H7 (cell line): ENCODE results near the gene TCF7L2. TPM values are rescaled to one million over a fixed set of nuclear protein-coding genes. Genes with fewer than 3 reads are reported as not detected.

Experiments
- DNase-seq: peaks from one replicate; pipeline ENCODE4 v3.0.0; 2012
- H3K27me3 ChIP-seq: 2 replicates; pipeline ENCODE4 v1.6.0; 2011; ENCODE audit warnings: mild to moderate bottlenecking, low read length; ENCODE audit not compliant: control insufficient read depth, insufficient read depth
- H3K36me3 ChIP-seq: replicated peaks from 2 replicates; pipeline ENCODE4 v1.5.1; 2011; ENCODE audit warnings: low read length; ENCODE audit not compliant: control insufficient read depth, insufficient read depth
- H3K4me3 ChIP-seq: 2 replicates; pipeline ENCODE4 v1.5.1; 2011; ENCODE audit warnings: low read depth, mild to moderate bottlenecking, control low read depth, low read length, moderate library complexity; ENCODE audit not compliant: insufficient read depth
- total RNA-seq: library from RNA; depleted of rRNA; stranded (reverse); fragments of >200 nt; shearing (Covaris generic); gene quantifications from 2 replicates; pipeline ENCODE4 v1.2.3, GENCODE V29; 2014

Gene TCF7L2
- total RNA-seq, 1 experiment from 2014 or later = 10.1 TPM

DNA sequence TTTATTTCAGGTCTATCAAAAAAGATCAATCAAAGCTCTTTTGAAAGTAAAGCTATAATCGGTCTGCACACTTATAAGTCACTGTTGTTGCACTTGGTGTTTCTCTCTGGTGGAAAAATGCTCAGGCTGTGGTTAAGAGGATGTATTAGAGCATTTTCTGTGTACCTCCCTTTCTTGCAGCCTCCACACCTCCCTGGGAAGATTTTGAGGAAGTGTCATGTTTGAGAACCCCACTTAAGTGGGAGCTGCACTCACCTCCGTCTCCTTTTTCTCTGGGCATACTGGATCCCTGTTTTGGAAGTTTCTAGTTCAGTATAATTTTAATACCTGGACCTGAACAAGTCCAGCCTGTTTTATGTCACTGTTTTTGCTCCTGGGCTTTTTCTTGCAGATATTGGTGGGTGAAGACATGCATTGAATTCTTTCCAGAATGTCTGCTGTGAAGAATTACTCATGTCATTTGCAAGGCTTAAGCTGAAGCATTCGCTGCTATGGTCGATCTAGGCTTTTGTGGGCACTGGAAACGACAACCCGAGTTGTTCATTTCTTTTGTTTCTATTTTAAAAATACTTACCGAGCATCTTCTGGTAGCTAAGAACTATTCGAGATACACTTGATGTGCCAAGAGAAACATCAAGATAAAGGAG is 36.6 kb downstream of the TCF7L2 start:
- H3K4me3 ChIP-seq = no peak overlapping the region
- H3K36me3 ChIP-seq = peaks cover 9% of the 10 kb centered on the region
- H3K27me3 ChIP-seq = no peaks in the 10 kb centered on the region
- no peak for DNase-seq

GRCh38 chr10:112988839-112989406 is 38.9 kb downstream of the TCF7L2 start:
- H3K36me3 ChIP-seq = peaks cover 7% of the 10 kb centered on the region
- H3K27me3 ChIP-seq = no peaks in the 10 kb centered on the region
- no peak for DNase-seq

GRCh38 chr10:112989826-112990225 is 39.8 kb downstream of the TCF7L2 start:
- H3K27me3 ChIP-seq = no peaks in the 10 kb centered on the region
- DNase-seq = no peak
- H3K36me3 ChIP-seq = peaks cover 7% of the 10 kb centered on the region
- H3K4me3 ChIP-seq = no peak overlapping the region

More at GRCh38 chr10:112988839-112989406, 38.9 kb downstream of the TCF7L2 start:
- H3K4me3 ChIP-seq = no peak overlapping the region

DNA sequence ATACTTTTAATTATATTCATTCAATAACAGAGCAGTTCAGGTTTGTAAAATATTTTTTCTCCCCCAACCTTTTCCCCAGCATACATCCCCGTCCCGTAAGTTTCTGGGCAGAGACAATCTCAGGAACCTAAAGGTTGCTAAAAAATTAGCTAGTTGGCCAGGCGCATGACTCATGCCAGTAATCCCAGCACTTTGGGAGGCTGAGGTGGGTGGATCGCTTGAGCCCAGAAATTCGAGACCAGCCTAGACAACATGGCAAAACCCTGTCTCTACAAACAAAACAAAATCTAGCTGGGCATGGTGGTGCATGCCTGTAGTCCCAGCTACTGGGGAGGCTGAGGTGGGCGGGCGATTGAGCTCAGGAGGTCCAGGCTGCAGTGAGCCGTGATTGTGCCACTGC is 40.2 kb downstream of the TCF7L2 start:
- Histone ChIP-seq H3K27me3 (no peaks in the 10 kb centered on the region), H3K36me3 (peaks cover 7% of the 10 kb centered on the region), H3K4me3 (no peak overlapping the region)
- no peak for DNase-seq

DNA sequence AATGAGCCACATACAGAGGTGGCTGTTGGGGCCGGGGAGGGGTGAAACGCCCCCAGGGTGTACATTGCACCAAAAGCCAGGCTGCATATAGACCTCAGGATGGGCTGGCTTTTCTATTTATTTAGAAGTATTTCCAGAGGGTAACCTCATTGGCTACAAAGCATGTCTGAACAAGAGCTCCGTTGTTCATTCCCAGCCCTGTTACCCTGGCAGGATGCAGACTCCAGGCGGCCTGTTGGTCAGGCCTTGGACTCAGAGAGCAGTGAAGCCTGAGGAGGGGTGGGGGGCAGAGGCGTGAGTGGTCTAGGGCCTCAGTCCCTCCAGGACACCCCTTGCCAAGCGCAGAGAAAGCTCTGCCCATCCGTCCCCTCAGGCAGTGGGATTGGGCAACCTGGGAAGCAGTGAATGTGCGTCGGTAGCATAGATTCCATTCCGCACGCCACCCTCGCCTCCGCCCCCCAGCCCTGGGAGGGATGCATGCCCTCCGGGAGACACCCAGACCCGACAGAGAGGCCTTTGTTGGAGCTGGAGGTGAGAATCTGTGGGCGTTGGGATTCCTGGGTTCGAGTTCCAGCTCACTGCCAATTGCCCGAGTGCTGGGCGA is 41.9 kb downstream of the TCF7L2 start:
- Histone ChIP-seq H3K27me3 (no peaks in the 10 kb centered on the region), H3K36me3 (peaks cover 8% of the 10 kb centered on the region), H3K4me3 (no peak overlapping the region)
- no peak for DNase-seq

DNA sequence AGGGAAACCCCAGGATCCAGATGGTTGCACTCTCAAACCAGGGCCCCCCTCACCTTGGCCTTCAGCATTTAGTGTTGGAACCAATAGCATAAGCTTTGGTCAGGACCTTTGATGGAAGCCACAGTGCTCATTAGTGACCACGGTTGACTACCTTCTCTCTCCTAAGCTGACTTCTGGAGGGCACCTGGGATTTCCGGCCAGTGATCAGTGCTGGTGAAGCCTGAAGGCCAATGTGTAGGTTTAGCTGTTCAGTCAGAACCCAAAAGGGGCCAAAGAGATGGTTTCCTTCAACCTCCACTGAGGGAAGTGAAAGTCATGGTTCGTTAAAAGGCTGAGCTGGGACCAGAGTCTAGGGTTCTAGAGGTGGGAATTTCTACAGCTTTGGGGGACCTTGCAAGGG is 46.4 kb downstream of the TCF7L2 start:
- no peak for DNase-seq
- Histone ChIP-seq H3K36me3 (peaks cover 4% of the 10 kb centered on the region), H3K4me3 (no peak overlapping the region), H3K27me3 (no peaks in the 10 kb centered on the region)

DNA sequence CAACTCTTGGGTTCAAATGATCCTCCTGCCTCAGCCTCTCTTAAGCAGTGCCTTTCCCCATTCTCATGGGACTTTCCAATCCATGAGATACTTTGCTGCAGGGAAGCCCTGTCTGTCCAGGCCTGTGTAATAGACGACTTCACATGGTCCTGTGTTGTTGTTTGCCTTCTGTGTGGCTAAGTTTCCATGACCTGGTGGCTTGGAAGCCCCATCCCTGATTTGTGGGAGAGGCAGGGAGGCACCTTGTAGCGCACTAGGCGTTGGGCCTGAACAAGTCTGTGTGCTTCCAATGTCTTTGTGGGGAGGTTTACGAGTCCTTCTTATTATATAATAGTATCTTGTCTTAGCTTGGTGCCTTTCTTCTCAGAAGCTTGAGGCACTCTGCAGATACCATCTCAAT is 49.1 kb downstream of the TCF7L2 start:
- H3K4me3 ChIP-seq = no peak overlapping the region
- H3K36me3 ChIP-seq = peaks cover 6% of the 10 kb centered on the region
- H3K27me3 ChIP-seq = no peaks in the 10 kb centered on the region
- DNase-seq = no peak

- H3K36me3 ChIP-seq = peaks cover 5% of the 10 kb centered on the region
- no peak for DNase-seq
- no peaks in the 10 kb centered on the region for H3K27me3 ChIP-seq
- H3K4me3 ChIP-seq = no peak overlapping the region
Observed at GRCh38 chr10:113000442-113000841, 50.4 kb downstream of the TCF7L2 start.

DNA sequence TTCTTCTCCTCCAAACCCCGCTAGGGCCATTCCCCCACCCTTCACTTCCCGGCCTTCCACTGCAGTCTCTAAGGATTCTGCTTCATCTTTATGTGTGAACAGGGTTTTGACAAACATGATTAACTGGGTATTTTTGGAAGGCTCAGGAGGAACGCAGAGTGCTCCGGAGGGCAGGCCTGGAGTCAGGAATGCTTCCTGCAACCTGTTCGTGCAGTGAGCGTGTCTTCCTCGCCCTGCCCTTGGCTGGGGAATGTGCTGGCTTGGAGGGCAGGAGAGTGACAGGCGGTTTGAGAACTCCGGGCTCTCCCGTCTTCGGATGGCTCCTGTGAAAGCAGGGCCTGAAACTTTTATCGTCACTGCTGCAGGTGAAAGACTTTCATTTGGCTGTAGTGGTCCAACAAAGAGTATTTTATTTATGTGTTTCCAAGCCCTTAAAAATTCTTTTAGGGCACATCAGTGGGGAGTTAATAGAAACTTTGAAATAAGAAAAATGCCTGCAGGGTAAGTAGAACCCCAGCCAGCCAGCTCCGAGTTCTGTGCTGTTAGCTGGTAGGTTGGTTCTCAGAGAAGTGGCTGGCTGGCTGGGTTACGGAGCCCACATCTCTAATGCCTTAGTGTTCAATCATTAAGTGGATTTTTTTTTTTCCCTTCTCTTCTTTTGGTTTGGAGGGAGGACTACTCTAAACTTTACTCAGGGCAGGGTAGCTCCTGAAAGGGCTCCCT is 51.0 kb downstream of the TCF7L2 start:
- Histone ChIP-seq H3K36me3 (peaks cover 5% of the 10 kb centered on the region), H3K27me3 (no peaks in the 10 kb centered on the region), H3K4me3 (no peak overlapping the region)
- DNase-seq = no peak

DNA sequence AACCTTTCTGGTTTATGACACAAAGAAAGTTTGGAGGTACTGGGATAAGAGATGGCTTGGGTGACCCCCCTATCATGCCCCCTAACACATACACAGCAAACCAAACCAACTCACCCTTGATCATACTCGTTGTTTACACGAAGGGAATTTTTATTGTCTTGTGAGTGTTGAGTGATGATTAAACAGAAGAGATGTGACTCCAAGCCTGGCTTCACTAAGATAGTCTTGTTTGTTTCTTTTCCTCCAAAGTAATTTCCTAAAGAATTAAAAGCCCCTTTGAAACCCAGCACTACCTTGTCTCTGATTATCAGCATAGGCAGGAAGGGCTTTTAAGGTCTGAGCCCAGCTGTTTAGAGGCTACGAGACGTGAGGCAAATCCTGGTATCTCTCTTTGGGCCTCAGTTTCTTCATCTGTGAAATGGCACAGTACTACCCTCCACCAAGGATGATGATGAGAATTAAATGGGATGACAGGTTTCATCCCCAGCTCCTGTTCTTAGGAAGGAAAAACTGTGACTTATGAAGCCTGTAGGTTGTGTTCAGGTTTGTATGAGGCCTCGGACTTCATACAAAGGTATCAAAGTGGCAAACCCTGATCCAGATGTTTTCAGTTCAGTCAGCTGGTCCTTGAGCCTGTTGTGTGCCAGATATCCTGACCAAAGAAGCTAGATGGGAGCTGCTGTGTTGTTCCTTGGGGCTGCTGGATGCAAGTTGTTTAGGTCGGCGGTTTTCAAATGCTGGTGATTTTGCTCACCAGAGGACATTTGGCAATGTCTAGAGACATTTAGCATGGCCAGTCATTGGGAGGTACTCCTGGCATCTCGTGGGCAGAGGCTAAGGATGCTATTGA is 51.8 kb downstream of the TCF7L2 start:
- Histone ChIP-seq H3K36me3 (peaks cover 5% of the 10 kb centered on the region), H3K27me3 (no peaks in the 10 kb centered on the region), H3K4me3 (no peak overlapping the region)
- DNase-seq = no peak

GRCh38 chr10:113002449-113002777 is 52.4 kb downstream of the TCF7L2 start:
- Histone ChIP-seq H3K27me3 (no peaks in the 10 kb centered on the region), H3K36me3 (peaks cover 5% of the 10 kb centered on the region), H3K4me3 (no peak overlapping the region)
- no peak for DNase-seq

- no peak for DNase-seq
- no peaks in the 10 kb centered on the region for H3K27me3 ChIP-seq
- peaks cover 5% of the 10 kb centered on the region for H3K36me3 ChIP-seq
- no peak overlapping the region for H3K4me3 ChIP-seq
Observed at GRCh38 chr10:113003052-113003451, 53.0 kb downstream of the TCF7L2 start.

GRCh38 chr10:113004069-113004618 is 54.1 kb downstream of the TCF7L2 start:
- H3K4me3 ChIP-seq = no peak overlapping the region

DNA sequence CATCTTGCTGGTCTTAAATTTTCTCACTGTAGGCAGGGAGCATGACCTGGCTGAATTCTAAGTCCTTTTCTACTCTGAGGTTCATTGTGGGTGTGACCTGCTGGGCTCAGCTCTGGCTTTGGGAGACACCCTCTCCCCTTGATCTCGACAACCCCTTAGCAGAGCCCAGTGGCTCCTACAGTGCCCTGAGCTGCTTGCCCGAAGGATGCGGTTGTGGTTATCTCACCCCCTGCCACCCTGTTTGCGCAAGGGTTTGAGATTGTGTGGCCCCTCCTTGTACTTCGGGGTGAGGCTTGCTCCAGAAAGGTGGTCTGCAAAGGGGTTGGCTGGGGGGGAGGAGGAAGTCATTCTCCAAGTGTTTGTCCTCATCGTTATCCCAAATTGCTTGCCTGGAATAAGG is 55.3 kb downstream of the TCF7L2 start:
- Histone ChIP-seq H3K36me3 (peaks cover 5% of the 10 kb centered on the region), H3K27me3 (no peaks in the 10 kb centered on the region), H3K4me3 (no peak overlapping the region)
- no peak for DNase-seq

More at GRCh38 chr10:113004069-113004618, 54.1 kb downstream of the TCF7L2 start:
- Histone ChIP-seq H3K36me3 (peaks cover 5% of the 10 kb centered on the region), H3K27me3 (no peaks in the 10 kb centered on the region)
- DNase-seq = no peak
